Nucleus accumbens (tissue), 56 donors: Measurements from ENCODE around the gene CCDC88C.
A peak's percentile ranks its signal among the peaks of the same experiment; 100 is the strongest.

Experiments
- DNase-seq, 56 donors: peaks; one replicate each; lab custom pipeline; 2025; lab: John Stamatoyannopoulos, UW

Gene CCDC88C

DNA sequence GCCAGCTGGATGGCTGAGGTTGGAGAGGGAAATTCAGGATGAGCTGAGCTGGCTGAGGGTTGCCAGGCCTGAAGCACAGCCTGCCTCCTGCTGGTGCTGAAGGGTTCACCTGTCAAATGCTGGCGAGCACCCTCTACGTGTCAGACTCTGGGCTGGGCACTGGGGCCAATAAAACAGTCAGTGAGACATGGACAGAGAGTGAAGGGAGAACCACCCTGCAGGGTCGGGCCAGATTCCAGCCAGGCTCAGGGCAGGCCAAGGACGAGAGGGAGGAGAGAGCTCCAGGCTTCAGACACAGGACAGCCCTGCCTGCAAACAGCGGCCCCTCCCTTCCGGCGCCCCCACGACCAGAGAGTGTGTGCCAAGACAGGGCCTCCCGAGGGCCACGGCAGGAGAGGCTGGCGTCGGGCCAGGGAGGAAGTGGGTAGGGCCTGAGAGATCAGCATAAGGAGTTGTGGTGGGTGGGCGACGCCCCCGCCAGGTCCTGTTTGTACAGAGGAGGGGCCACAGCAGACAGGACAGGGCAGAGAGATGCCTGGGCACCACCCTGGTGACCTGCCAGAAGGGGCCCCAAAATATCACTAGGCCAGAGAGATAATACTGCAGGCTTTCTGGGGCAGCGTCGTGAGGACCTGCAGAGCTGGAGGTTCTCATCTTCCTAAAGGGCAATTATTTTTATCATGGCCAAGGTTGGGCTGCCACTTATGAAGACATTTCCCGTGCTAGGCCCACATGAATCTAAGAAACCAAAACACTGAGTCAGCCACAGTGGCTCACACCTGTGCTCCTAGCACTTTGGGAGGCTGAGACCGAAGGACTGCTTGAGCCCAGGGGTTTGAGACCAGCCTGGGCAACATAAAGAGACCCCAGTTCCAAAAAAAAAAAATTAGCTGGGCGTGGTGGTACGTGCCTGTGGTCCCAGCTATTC, 100.0 kb downstream of the CCDC88C start:
- DNase-seq = no peak

GRCh38 chr14:91316761-91317160, 100.9 kb downstream of the CCDC88C start:
- no peak for DNase-seq

DNA sequence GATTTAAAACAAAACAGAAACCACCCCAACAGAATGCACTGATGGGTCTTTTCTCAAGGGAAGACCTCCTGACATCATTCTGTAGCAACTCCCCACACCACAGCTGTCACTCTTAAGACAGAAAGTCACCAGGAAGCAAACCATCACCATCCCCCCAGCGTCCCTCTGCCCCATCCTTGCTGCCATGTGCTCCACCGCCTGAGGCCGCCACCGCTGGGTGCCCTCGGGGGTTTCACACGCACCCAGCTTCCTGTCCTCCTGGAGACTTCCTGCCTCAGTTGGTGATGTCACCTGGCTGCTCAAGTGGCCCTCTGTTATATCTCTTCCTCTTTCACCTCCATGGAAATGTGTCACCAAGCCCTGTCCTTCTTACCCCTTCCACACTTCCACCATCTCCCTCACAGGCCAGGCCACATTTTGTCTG, 101.8 kb downstream of the CCDC88C start:
- DNase-seq = no peak

DNA sequence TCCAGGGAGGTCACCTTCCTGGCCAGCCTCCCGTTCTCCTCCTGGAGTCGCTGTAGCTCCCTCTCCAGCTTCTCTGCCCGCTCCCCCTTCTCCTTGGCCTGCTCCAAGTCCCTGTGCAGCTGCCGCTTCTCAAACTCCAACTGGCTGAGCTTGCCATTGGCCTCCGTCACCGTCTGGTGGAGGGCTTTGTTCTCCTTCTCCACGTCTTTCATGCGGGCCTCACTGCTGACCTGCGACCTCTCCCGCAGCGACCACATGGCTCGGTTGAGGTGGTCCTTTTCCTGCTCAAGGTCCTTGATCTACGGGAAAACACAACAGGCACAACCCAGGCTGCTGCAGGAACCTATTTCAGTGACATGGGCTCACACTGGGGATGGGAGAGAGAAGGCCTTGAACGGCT, 103.8 kb downstream of the CCDC88C start:
- DNase-seq = no peak

DNA sequence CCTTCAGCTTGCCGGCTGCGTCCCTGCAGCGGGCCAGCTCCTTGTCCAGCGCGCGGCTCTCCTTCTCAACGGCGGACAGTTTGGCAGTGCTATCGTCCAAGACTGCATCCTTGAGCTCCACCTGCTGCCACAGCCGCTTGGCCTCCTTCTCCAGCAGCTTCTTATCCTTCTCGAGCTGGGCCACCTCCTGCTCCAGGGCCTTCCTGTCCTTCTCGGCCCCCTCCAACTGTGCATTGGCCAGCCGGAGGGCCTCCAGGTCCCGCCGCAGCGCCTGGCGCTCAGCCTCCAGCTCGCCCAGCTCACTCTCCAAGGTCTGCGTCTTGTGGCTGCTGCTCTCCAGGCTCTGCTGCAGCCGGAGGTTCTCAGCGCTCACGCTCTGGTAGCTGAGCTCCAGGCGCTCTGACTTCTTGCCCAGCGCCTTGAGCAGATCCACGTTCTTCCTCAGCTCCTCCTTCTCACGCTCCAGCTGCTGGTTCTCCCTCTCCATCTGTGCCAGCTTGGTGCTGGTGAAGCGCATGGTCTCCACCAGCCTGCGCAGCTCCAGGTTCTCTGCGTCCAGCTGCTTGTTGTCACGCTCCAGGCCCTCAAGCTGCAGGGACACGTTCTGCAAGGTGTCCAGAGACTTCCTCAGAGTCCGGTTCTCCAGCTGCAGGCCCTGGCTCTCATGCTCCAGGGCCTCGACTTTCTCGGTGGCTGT, 104.3 kb downstream of the CCDC88C start:
- DNase-seq = no peak

- no peak for DNase-seq
Observed at GRCh38 chr14:91311284-91311662, 106.3 kb downstream of the CCDC88C start.

- DNase-seq = no peak
Observed at GRCh38 chr14:91310606-91311283, 106.9 kb downstream of the CCDC88C start.

GRCh38 chr14:91309756-91310280, 107.8 kb downstream of the CCDC88C start:
- no peak for DNase-seq

- DNase-seq = no peak
Observed at GRCh38 chr14:91308337-91308736, 109.3 kb downstream of the CCDC88C start.

DNA sequence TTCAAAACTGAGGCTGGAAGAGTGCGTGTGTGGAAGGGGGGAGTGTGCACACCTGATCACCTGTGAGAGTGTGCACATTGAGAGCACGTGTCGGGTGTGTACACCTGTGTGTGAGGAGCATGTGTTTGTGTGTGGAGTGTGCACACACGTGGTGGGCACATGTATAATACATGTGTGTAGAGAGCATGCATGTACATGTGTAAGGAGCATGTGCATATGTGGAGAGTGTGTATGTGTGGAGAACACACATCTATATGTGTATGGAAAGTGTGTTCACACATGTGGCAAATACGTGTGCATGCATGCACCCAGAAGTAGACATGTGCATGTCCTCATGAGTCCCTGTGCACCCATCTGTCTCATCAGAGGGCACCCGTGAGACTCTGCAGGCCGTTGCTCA, 110.0 kb downstream of the CCDC88C start:
- DNase-seq = no peak

DNA sequence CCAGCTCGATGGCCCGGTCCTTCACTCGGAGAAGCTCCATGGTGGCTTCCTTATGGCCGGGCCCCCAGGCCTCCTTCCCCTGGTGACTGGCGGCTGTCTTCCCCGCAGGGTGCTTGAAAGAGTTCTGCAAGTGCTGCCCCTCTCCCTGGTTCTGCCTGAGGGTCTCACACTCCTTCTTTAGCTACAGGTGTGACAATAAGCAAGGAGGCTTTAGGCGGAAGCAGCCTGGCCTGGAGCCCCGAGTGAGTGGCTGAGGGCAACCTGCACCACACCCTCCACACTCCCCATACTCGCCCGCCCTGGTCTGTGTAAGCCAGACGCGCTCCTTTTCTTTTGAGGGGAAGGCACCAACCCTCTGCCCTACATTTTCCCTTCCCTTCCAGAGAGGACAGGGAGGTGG, 110.6 kb downstream of the CCDC88C start:
- DNase-seq = no peak

- no peak for DNase-seq
Observed at GRCh38 chr14:91306547-91306946, 111.1 kb downstream of the CCDC88C start.

GRCh38 chr14:91305650-91306431, 111.8 kb downstream of the CCDC88C start:
- DNase-seq = no peak

DNA sequence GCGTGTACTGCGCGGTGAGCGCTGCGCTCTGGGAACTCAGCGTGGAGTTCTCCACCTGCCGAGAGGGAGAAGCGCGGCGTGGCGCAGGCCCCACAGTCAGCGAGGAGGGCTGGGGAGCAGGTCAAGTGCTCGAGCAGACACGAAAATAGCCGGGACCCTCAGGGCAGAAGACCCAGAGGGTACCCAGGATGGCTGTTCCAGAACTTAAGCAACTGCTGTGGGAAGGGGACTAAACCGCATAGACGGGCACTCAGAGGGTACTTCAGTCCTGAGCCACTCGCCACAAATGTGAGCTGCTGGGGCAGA, 113.7 kb downstream of the CCDC88C start:
- DNase-seq = no peak

- peak in 1 of 56 donors; percentile 29 for DNase-seq
Observed at GRCh38 chr14:91303091-91303923, 114.3 kb downstream of the CCDC88C start.

- DNase-seq = no peak
Observed at GRCh38 chr14:91302391-91302790, 115.2 kb downstream of the CCDC88C start.

DNA sequence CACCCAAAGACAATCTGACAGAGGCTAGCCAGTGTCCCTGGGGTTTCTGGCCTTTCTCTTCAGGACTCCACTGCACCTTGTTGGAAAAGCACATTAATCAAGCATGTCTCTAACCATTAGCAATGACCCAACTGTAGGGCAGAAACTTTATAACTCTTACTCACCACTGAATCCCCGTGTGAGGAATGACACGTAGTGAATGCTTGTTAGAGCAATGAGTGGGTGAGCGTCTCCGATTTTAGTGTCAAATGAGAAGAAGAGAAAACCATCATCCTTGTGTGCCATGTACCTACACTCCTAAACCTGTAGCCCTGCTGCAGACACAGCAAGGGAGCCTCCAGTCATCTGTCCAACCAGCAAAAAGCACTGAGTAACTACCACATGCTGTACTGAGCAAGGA, 116.7 kb downstream of the CCDC88C start:
- DNase-seq = peak in 2 of 56 donors; percentile 22 to 32

DNA sequence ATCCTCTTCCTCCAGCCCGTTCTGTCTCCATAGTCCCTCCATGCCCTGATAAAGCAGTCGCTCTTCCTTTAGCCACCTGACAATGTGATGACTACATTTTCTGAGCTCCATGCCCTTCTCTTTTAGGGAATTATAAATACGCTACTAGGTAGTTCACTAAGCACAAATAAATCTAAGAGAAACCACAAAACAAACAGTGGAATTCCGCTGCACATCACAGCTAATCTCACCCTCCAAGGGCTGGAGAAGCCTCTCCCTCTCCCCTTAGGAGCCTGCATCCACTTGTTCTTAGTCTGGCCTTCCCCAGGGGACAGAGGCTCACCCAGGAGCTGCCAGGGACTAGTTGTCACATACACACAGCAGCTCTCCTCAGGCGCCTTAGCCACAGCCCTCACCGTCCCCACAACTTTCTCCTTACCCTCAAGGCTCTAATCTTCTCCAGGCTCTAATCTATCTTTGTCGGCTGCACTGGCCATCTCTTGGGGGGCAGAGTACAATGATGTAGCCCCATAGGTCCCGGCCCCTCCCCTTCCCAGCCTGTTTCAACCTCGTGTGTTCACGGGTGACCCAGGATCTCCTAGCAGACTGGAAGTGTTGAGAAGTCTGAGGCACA, 117.2 kb downstream of the CCDC88C start:
- DNase-seq = no peak
